HCEC 1CT (cell line): ENCODE measurements around the gene DGLUCY.
"Not testable (repeated sequence)": the region's sequence is repeated elsewhere in the genome, so short reads cannot be mapped to it uniquely, and the experiment has no call there.

Experiments used
- DNase-seq: peaks from one replicate; pipeline ENCODE4 v3.0.0-alpha.2; 2017

DGLUCY gene

GRCh38 chr14:91113829-91114078 lies at the start of gene DGLUCY:
Gene DGLUCY (plus strand): TSS chr14:91114073. CDS start chr14:91160295, 46,222 bp downstream.
- peak; percentile 79 for DNase-seq

GRCh38 chr14:91065266-91065665 lies 48.6 kb upstream of the DGLUCY start:
- no peak for DNase-seq

- DNase-seq, result no peak
Measured at GRCh38 chr14:91067186-91067585, 46.7 kb upstream of the DGLUCY start.

GRCh38 chr14:91068642-91069041 lies 45.2 kb upstream of the DGLUCY start:
- no peak for DNase-seq

- no peak for DNase-seq
Measured at GRCh38 chr14:91070572-91070971, 43.3 kb upstream of the DGLUCY start.

- DNase-seq, result no peak
Measured at GRCh38 chr14:91075553-91075952, 38.3 kb upstream of the DGLUCY start.

- no peak for DNase-seq
Measured at GRCh38 chr14:91078095-91078737, 35.7 kb upstream of the DGLUCY start.

GRCh38 chr14:91080071-91080470 lies 33.8 kb upstream of the DGLUCY start:
- no peak for DNase-seq

- no peak for DNase-seq
Measured at GRCh38 chr14:91082282-91082681, 31.6 kb upstream of the DGLUCY start.

GRCh38 chr14:91084516-91084915 lies 29.4 kb upstream of the DGLUCY start:
- no peak for DNase-seq

GRCh38 chr14:91087470-91087869 lies 26.4 kb upstream of the DGLUCY start:
- DNase-seq, result not testable (repeated sequence)

- no peak for DNase-seq
Measured at GRCh38 chr14:91088585-91089235, 25.2 kb upstream of the DGLUCY start.

- DNase-seq, result no peak
Measured at GRCh38 chr14:91089958-91090535, 23.8 kb upstream of the DGLUCY start.

GRCh38 chr14:91090743-91091142 lies 23.1 kb upstream of the DGLUCY start:
- no peak for DNase-seq

- DNase-seq, result no peak
Measured at GRCh38 chr14:91092073-91092472, 21.8 kb upstream of the DGLUCY start.

GRCh38 chr14:91093743-91094472 lies 20.0 kb upstream of the DGLUCY start:
- DNase-seq, result not testable (repeated sequence)

- no peak for DNase-seq
Measured at GRCh38 chr14:91094772-91095171, 19.1 kb upstream of the DGLUCY start.

- DNase-seq, result no peak
Measured at GRCh38 chr14:91095178-91095577, 18.7 kb upstream of the DGLUCY start.

GRCh38 chr14:91097657-91098056 lies 16.2 kb upstream of the DGLUCY start:
- not testable (repeated sequence) for DNase-seq

- DNase-seq, result peak; percentile 45
Measured at GRCh38 chr14:91098591-91098990, 15.3 kb upstream of the DGLUCY start.

- DNase-seq, result no peak
Measured at GRCh38 chr14:91100102-91100501, 13.8 kb upstream of the DGLUCY start.

- no peak for DNase-seq
Measured at GRCh38 chr14:91103116-91103515, 10.8 kb upstream of the DGLUCY start.

- no peak for DNase-seq
Measured at GRCh38 chr14:91108941-91109611, 4.8 kb upstream of the DGLUCY start.
